HG03439 (cell line): ENCODE measurements around the gene BCOR.

Experiments used
- ATAC-seq: cut with Tn5 transposase; IDR thresholded peaks from one replicate; pipeline ENCODE4 v1.9.1; 2021; ENCODE audit warnings: mild to moderate bottlenecking, moderate library complexity; ENCODE audit not compliant: unreplicated experiment

The BCOR gene

GRCh38 chrX:40066700-40067099 lies 31.1 kb downstream of the BCOR start:
- ATAC-seq, result no peak

GRCh38 chrX:40065296-40066046 lies 32.3 kb downstream of the BCOR start:
- ATAC-seq, result no peak

DNA sequence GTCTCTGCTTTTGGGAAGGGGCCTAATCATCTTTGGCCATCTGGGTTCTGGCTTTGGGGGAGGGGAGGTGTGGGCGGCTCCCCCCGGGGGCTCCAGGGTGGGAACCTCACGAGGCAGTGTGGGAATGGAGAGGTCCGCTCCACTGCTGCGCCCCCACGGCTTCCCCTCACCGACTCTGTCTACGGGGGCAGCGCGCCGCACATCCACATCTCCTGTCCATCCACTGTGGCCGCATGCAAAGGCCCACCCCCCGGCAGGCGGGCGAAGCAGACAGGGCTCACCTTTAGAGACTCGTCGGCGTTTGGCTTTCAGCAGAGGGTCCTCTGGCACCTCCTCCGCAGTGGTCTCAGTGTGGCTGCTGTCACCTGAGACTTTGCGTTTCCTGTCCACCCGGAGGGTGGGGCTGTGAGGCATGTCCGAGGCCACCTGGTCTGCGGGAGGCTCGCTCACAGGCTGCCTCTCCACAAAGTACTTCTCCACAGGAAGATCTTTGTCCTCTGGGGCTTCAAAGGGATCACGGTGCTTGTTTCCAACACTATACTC lies 33.6 kb downstream of the BCOR start:
- no peak for ATAC-seq

DNA sequence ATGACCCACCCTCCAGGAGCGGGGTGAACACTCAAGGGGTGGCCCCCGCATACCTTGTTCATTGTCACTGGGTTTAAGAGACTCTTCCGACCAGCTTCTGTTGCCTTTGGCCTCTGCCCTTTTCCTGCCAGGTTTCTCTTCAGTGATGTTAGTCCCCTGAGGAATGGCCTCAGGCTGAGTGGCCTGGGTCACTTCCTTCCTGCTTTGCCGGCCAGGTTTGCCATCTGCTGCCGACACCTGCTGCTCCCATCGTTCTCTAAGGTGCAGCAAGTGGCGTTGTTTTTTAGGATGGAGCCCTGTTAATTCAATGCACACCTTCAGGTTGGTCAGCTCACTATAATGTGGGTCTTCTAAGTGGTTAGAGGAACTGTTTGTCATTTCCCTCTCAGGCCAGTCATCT lies 34.2 kb downstream of the BCOR start:
- ATAC-seq, result no peak

- no peak for ATAC-seq
Measured at GRCh38 chrX:40062525-40063155, 35.1 kb downstream of the BCOR start.

- no peak for ATAC-seq
Measured at GRCh38 chrX:40061871-40062524, 35.8 kb downstream of the BCOR start.

DNA sequence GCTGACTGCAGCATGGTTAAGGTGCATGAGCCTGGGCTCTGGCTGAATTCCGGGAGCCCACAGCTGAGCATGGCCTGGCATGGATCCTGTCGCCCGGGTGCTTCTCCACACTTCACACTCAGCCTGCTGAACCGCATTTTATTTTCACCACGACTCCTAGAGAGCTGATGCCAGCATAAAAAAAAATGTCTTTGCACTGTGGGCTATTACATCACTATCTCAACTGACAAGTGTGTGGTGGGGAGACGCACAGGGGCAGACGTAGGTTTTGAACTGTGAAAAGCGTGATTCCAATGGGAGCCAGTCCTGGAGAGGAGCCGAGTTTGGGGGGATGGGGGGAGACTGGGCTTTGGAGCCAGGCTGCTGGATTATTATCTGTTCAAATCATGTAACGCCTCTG lies 36.8 kb downstream of the BCOR start:
- ATAC-seq, result no peak

DNA sequence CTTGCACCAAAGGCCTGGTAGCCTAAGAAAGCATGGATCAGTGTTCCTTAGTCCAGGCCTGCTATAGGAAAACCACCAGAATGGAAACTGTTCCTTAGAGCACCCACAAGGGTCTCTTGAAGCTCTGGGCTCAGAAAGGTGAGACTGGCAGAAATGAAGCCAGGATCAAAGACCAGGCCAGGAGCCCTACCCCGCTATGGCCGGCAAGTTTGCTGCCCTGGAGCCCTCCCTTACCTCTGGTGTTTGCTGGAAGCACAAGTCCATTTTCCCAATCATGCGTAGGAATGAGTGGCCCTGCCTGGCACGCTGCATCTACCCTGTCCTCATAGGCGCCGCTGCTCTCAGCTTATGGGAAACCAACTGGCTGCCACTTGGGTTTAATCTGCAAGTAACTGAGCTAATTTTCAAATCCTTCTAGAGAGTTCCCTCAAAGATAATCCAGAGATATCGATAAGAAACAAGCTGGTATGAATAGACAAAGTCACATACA lies 37.4 kb downstream of the BCOR start:
- ATAC-seq, result no peak

GRCh38 chrX:40058719-40059118 lies 39.0 kb downstream of the BCOR start:
- no peak for ATAC-seq

DNA sequence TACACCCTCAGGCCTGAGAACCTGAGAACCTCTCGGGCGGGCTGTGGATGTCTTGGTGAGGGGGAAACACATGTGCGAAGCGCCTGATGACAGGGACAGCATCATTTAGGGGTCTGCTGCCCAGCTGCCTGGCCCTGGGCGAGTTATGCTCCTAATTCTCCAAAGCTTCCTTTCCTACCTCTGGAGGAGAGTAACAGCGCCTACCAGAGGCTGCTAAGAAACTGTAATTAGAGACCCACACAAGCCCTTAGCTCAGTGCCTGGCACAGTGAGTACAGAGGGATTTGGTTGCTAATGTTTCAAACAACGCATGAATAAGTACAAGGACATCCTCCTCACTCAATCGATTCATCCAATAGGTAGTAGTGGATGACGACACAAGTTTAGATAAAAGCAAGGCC lies 40.4 kb downstream of the BCOR start:
- ATAC-seq, result no peak

DNA sequence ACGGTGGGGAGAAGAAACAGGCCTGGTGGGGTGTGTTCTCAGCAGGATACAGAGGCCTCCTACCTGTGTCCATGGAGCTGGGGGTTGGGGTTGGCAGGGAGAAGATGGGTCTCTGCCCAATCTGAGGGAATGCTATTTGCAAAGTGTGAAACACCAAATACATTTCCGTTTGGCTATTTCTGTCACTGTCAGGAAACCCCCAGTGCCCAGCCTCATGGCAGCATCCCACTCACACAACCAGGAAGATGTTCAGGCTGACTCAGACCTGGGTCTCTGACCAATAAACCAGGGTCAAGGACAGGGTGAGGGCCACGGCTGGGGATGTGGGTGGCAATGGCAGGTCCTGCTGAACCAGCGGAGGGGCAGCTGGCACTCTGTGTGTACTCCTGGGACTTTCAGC lies 41.3 kb downstream of the BCOR start:
- ATAC-seq, result no peak

DNA sequence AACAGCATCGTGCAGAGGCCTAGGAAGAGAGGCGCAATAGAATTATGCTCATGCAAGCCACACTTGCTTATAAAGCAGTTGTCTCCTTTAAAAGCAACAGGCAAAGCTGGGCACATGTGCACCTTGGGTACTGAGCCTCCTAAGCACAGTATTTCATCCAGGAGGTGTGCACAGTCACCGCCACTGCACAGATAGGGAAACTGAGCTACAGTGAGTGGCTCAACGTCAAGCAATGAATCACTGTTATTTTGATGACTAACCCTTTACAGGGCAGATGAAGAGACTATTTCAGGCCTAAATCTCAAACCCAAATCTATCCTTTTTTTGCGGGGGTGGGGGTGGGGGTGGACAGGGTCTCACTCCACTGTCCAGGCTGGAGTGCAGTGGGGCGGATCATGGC lies 42.3 kb downstream of the BCOR start:
- ATAC-seq, result no peak

DNA sequence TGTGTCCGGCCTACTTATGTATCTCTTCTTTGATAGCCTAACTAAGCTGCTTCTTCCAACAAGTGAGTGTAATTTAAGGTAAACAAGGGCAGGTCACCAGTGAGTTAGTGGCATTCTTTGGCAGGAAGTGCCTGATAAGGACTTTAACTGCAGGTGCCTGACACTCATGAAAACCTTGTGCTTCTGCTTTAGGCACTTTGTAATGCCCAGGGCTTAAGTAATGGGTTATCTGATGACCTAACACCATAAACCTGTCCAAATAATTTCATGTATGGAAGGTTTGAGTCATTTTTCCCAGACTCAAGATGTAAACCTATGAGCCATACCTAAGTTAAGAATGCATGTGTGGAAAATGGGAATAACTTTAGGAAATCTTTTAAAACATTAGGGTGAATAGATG lies 43.0 kb downstream of the BCOR start:
- ATAC-seq, result no peak

GRCh38 chrX:40050532-40050931 lies 47.2 kb downstream of the BCOR start:
- ATAC-seq, result no peak

GRCh38 chrX:40049084-40049641 lies 48.6 kb downstream of the BCOR start:
- ATAC-seq, result no peak

DNA sequence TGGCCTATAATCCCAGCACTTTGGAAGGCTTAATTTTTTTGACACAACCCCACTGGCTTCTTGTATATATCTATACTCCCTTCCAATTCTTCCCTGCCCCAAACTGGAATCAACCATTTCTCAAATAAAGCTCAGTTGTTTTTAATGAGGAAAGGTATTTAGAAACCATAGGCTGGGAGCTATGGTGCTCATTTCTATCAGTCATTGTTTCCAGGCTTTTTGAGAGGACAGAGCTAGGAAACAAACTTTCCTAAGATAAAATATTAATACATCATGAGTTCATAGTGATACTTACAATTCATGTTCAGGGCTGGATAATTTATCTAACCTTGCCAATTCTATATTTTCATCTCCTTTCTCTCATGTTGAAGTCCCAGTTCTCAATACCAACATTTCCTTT lies 50.3 kb downstream of the BCOR start:
- ATAC-seq, result no peak

GRCh38 chrX:40043895-40044294 lies 53.9 kb downstream of the BCOR start:
- ATAC-seq, result no peak

- ATAC-seq, result no peak
Measured at GRCh38 chrX:40041915-40042314, 55.8 kb downstream of the BCOR start.

DNA sequence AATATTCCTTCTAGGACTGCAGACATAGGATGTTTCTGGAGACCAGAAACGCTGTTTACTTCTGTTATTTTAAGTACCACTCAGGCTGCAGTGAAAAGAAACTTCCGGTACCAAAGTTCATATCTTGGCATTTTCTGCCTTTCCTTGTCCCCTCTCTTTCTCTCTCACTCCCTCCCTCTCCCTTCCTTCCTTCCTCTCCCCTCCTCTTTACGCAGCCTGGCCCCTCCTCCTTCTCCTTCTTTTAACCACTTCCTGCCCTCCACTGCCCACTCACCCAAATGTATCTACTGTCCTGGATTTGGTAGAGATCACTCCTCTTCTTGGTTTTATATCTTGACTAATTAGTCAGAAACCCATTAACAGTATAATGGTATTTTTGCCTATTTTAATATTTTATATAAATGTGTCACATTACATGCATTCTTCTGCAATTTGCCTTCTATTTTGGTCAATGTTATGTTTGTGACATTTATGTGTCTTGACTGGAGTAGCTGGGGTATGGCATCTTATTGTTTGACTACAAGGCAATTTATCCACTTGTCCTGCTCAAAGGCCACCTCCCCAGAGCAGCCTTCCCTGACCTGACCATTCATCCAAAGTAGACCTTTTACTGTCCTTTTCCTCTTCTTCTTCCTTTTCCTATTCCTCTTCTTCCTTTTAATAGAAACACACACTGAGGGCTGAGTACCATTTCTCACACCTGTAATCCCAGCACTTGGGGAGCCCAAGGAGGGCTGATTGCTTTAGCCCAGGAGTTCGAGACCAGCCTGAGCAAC lies 56.9 kb downstream of the BCOR start:
- no peak for ATAC-seq

GRCh38 chrX:40039887-40040286 lies 57.9 kb downstream of the BCOR start:
- no peak for ATAC-seq

- no peak for ATAC-seq
Measured at GRCh38 chrX:40037367-40037766, 60.4 kb downstream of the BCOR start.
